Ureter (tissue), 1 donor: ENCODE data around the gene SSMEM1. TPM values are rescaled to one million over a fixed set of nuclear protein-coding genes. Genes with fewer than 3 reads are reported as not detected.
A peak's percentile ranks its signal among the peaks of the same experiment; 100 is the strongest.
"Not testable (repeated sequence)": the region's sequence is repeated elsewhere in the genome, so short reads cannot be mapped to it uniquely, and the experiment has no call there.

Source experiments
- DNase-seq: peaks from one replicate; pipeline ENCODE4 v3.0.0-alpha.2; 2020; ENCODE audit warnings: low spot score
- total RNA-seq: library from RNA; stranded (reverse); gene quantifications from one replicate; pipeline ENCODE4 v1.2.4, GENCODE V29; 2023
- donor health status: DM: yes; HTN: yes; CAD: no.

SSMEM1 gene, protein sequence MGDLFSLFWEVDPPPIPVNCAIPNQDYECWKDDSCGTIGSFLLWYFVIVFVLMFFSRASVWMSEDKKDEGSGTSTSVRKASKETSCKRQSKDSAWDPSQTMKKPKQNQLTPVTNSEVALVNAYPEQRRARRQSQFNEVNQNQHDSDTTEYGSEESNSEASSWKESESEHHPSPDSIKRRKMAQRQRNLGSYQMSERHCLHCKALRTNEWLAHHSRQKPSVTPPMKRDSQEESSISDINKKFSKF
- total RNA-seq, result not detected

DNA sequence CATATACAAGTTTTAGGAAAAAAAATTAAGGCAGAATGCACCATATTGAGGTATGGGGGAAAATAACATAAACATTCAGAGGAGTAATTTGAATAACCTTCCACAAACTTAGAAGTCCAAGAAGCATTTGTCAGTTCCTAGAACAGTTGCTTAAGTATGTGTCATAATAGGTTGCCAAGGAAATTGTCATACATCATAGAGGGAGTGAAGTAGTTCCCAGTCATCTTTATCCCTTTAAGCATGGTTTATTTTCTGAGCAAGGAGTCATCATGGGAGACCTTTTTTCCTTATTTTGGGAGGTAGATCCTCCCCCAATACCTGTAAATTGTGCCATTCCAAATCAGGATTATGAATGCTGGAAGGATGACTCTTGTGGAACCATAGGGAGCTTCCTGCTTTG lies at the start of gene SSMEM1:
TSS of gene SSMEM1 (plus strand) at position 219 of the 400 bp plus-strand sequence. CDS start at position 270, 51 bp downstream.
- DNase-seq, result no peak

DNA sequence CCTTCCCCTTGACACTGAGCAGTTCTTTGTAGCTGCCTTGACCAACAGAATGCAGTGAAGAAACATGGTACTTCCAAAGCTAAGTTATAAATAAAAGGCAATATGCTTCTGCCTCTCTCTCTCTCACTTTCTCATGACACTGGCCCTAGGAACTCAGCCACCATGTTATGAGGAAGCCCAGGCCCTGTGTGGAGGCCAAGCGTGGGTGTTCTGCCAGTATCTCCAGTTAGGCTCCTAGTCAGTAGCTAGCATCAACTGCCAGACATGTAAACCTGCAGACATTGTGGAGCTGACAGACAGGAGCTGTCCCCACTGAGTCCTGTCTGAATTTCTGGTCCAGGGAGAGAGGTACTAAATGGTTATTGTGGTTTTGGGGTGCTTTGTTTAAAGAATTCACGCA lies 47.6 kb upstream of the SSMEM1 start:
- no peak for DNase-seq

DNA sequence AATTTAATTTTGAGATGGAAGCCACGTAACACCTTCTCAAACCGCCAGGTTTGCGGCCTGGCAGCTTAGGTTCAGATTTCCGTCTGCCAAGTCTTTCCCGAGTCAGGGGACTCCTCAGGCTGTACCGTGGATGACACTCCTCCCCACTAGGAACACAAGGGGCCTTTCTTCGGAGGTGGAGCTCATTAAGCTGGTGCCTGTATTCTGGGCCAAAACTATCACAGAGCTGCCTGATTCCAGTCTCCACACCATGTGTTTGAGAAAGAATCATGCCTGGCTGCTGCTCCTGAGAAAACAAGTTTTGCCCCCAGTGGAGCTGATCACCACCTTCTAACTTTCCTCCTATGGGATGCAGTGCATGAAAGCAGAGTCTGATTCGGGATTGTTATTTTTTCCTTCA lies 47.2 kb upstream of the SSMEM1 start:
- no peak for DNase-seq

DNA sequence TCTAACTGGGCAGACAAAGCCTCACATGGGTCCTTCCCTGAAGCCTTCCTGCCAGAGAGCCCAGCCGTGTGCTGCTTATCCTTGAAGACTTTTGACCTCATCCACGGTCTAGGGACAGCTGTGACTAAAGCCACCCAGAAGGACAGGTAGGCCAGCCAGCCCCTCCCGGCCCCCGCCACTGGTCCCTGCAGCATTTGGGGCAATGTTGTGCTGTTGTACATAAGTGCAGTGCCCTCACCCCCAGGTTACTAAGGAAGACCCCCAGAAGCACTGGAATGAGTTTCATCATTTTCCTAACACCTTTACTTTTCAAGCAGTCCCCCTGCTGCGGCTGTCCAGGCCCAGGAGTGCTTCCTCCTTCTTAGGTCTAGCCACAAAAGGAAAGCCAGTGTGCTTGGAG lies 45.5 kb upstream of the SSMEM1 start:
- DNase-seq, result no peak

DNA sequence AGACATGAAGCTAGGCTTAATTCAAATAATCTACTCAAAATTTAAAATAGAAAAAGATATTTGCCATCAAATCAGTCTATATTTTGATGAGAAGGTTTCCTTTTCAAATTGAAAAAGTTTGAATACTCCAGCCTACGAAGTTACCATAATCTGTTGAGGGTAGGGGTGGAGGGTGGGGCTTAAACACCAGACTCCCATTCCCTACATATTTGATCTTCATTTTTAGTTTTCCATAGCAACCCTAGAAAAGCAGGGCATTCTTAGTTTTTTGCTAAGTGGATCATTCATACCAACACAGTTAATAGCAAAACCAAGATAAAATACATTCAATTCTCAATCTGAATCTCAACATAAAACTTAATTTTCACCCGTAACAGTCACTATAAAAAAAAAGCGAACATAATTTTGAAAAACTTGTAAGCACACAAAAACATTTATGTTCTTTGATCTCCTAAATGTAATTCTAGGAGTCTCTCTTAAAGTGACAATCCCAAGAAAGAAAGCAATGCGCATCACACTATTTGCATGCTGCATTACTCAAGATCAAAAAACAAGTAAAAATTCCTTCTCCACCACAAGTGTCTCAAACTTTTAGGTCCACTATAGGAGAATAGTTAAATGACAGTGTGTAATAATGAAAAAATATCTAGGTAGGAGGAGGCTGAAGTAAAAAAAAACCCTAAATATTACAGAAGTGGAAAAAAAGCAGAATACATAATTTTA lies 33.3 kb upstream of the SSMEM1 start:
- DNase-seq, result no peak

DNA sequence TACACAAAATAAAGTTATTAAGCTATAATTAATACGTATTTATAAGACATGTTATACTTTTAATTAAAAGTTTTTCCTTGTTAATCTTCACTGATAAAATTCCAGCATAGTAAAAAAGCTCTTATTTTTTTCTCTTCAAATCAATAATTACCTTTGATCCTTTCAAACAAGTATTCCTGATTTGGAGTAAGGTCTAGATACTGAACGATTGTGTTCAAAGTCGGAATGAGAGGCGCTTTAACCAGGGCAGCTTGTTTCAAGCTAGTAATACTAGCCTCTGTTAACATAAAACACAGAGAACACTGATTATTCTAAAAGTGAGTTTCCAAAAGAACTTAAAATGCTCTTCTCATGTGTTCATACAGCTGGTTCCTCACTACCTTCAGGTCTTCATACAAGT lies 29.4 kb upstream of the SSMEM1 start:
- DNase-seq, result no peak

DNA sequence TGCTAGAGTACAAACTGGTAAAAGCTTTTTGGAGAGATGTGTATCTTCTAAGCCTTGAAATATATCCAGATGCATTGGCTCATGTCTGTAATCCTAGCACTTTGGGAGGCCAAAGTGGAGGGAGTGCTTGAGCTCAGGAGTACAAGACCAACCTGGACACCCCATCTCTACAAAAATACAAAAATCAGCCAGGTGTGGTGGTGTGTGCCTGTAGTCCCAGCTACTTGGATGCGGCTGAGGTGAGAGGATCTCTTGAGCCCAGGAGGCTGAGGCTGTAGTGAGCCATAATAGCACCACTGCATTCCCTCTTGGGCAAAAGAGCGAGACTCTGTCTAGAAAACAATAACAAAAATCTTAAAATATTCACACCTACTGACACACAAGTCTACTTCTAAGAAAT lies 28.0 kb upstream of the SSMEM1 start:
- no peak for DNase-seq

DNA sequence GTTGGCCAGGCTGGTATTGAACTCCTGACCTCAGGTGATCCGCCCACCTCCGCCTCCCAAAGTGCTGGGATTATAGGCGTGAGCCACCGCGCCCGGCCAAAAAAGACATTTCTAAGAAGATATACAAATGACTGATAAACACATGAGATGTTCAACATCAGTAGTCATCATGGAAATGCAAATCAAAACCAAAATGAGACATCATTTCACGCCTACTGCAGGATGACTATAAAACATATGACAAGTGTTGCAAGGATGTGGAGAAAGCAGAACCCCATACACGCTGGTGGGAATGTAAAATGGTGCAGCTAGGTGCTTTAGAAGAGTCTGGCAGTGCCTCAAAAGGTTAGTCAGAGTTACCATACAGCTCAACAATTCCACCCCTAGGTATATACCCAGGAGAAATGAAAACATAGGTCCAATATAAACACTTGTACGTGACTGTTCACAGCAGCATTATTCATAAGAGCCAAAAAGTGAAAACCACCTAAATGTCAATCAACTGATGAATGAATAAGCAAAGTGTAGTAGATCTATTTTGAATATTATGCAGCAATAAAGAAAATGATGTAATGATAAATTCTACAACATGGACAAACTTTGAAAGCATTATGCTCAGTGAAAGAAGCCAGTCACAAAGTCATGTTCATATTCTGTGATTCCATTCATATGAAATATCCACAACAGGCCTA lies 26.9 kb upstream of the SSMEM1 start:
- DNase-seq, result no peak

DNA sequence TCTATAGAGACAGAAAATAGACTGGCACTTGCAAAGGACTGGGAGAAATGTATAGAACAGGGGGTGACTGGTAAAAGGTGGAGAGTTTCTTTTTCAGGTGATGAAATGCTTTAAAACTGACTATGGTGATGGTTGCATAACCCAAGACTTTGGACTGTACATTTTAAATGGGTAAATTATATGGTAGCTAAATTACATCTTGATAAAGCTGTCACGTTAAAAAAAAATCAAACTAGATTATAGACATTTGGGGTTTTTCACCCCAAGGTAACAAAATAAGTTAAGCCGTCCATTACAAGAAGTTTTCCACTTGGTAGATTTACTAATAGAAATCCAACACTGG lies 26.4 kb upstream of the SSMEM1 start:
- DNase-seq, result no peak

DNA sequence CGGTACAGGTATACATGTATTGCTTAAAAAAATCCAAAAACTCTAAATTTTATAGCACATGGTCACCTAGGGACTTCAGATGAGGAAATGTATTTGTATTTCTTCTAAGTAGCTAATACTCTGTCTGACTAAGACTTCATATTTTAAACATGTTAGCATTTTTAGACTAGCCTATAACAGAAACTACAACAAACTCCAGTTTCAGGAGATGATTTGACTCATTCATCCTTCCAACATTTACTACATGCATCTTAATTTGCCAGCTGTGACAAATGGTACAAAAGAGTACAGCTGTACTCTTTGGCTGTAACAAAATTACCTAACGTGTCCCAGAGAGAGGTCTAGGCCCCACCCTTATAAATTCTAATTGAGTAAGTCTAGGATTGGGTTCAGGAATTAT lies 24.7 kb upstream of the SSMEM1 start:
- DNase-seq, result no peak

DNA sequence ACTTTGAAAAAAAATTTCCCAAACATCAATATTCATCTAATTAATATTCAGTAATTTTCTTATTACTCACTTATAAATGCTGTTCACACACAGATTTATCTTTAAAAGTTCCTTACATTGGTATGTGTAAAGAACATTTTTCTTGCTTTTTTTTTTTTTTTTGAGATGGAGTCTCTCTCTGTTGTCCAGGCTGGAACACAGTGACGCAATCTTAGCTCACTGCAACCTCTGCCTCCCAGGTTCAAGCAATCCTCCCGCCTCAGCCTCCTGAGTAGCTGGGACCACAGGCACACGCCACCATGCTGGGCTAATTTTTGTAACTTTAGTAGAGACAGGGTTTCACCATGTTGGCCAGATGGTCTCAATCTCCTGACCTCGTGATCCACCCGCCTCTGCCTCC lies 23.3 kb upstream of the SSMEM1 start:
- not testable (repeated sequence) for DNase-seq

DNA sequence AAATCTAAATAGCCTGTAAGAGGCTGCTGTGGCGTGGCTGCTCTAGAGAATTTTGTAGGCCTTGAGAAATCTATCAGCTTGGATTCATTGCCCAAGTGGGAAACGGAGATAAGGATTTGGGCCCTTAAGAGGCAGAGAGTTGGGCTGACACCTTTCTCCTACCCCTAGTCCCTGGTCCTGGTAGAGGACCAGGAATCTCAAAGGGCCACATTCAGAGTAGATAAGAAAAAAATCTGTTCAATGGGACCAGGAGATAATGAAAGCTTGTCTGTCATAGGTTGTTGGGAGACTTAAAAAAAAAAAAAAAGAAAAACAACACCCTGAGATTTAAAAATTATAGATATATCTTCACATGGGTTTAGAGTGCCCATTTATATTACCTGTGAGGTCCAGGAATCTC lies 20.3 kb upstream of the SSMEM1 start:
- DNase-seq, result no peak

DNA sequence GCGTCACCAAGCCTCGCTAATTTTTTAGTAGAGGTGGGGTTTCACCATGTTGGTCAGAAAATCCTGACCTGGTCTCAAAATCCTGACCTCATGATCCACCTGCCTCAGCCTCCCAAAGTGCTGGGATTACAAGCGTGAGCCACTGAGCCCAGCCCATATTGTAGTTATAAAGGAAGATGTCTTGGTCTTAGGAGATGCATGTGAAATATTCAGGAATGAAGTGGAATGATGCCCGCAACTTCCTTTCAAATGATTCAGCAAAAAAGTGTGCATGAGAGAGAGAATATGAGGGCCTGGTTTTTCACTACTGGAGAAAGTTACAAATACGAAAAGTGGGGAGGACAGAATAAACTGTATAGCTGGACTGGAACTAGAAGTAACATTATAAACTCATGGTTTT lies 18.3 kb upstream of the SSMEM1 start:
- no peak for DNase-seq

DNA sequence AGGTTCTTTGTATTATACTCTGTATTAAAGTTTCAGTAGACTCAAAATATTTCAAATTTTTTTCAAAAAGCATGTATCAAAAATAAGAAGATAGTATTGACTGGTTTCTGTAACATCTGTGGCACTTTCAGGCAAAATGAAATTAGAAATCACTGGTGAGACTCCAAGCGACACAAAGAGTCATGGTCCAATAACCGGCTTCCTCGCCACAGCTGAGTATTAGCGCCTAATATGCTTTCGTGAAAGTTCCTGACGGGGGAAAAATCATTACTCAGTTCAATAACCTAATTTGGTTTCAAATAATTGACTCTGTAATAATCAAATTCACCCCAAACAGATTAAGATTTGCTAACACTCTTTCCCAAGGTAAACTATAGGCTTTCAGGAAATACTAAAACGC lies 15.9 kb upstream of the SSMEM1 start:
- no peak for DNase-seq

DNA sequence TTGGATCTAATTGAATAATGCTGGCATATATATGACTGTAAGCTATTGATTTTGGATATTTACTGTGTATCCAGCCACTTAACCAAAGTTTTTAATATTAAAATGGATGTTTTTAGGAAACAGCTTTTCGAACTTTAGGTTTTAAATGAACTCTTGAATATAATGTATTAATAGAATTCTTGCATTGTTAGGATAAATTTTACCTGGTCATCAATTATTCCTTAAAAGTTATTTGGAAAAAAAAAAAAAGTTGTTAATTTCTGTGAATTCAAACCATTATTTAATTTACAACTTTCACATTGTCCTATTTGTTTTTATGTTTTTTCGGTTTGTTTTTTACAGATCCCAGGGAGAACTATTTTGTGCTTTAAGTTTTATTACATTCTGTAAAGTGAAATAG lies 12.3 kb upstream of the SSMEM1 start:
- DNase-seq, result no peak

DNA sequence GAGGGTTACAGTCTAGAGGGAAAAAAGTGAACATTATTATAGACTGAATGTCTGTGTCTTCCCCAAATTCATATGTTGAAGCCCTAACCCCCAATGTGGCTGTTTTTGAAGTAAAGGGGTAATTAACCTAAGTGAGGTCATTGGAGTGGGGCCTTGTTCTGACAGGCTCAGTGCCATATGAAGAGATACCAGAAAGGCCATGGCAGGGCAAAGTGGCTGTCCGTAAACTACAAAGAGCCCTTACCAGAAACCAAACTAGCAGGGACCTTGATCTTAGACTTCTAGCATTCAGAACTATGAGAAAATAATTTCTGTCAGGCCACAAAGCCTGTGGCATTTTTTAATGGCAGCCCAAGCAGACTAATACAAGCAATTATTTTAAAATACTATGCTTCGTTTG lies 11.2 kb upstream of the SSMEM1 start:
- DNase-seq, result no peak

DNA sequence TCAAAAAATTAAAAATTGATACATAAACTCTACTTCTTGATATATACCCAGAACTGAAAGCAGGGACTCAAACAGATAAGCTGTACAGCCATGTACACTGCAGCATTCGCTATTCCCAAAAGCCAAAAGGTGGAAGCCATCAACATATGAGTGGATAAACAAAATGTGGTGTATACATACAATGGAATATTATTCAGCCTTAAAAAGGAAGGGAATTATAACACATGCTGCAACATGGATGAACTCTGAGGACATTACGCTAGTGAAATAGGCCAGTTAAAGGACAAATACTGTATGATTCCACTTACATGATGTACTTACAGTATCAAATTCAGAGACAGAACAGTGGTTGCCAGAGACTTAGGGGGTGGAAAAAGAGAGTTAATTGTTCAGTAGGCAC lies 10.6 kb upstream of the SSMEM1 start:
- DNase-seq, result no peak

DNA sequence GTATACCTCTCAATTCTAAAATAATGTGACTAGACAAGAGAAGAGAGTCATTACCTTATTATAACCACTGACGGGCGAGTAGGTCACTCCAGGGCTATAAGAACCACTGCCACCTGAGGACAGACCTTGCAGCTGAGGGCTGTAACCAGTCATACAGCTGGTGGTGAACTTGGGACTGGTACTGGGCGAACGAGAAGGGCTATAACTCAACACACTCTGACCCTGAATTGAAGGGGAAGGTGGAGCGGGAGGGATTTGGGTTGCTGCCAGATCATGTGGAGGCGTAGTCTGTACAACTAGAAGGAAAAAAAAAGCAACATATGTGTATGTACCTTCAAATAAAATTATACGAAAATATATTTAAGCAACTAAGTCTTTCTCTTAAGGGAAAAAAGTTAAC lies 5.9 kb upstream of the SSMEM1 start:
- DNase-seq, result no peak

DNA sequence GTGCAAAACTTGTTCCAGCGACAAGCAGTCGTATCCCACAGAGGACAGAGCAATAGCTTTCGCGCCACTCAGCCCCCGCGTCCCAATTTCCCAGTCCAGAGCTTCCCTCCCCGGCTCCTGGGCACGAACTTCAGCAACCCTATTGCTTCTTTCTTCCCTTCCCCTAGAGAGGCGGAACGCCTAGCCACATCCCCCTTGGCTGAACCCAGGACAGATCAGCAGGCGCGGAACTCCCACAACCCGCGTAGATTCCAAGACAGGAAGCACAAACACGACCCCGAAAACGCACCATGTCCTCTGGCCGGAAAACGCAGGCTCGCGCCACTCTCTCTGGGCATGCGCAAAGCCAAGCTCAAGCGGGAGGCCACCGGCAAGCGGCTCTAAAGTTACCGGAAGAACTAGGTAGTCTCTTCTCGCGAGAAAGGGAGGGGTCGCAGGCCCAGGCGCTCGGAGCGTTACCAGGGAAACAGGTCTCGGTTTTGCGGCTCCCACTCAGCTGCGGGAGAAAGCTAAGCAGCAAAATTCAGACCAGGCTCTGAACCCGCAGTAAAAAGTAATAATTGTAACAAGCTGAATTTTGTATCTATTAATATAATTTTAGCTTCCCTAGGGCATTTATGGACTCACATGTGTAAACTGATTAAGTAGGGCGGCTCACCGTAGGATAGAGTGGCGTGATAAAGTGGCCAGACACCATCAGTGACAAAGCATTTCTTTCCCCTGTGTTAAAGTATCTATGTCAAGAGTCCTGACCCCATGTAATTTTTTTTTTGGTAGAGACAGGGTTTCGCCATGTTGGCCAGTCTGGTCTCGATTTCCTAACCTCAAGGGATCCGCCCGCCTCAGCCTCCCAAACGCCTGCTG lies 2.3 kb upstream of the SSMEM1 start, which contains the start of gene TMEM209:
TSS of gene TMEM209 (minus strand) at position 323 of the 864 bp plus-strand sequence. CDS start at position 292, 31 bp downstream.
- peak; percentile 97 for DNase-seq

DNA sequence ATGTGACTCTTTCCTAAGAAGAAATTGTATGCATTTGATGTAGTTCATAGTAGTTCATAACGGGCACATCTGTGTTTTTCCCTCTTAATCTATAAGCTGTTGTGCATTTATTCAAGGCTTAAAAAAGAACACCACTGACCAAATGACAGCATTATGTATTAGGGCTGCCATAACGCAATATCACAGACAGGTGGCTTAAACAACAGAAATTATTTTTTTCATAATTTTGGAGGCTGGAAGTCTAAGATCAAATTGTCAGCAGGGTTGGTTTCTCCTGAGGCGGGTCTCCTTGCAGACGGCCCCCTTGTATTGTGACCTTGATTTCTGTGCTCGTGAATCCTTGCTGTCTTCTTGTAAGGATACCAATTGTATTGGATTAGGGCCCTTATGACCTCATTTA lies 627 bp upstream of the SSMEM1 start:
- no peak for DNase-seq

DNA sequence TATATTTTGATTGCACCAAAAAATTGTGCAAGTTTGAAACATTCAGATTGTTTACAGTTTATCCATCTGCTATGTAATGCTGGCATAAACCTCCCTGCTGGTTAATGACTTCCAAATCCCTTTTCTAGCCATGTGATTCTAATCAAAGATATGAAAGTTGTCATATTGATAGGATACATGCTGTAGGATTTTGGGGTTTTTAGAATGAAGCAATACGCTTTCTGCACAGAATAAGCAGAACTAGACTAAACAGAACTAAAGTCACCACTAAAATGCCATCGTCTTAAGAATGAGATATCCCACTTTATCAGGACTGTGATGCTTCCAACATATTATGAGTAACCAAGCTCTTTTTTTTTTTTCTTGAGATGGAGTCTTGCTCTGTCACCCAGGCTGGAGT lies 856 bp downstream of the SSMEM1 start:
- DNase-seq, result no peak
